Prostate gland (tissue), 2 donors: ENCODE data around the gene RETN.

ENCODE experiments used
- POLR2A ChIP-seq: fragments of 450-650 bp; IDR thresholded peaks from one replicate; pipeline ENCODE4 v1.6.1; 2016; ENCODE audit warnings: antibody characterized with exemption, mild to moderate bottlenecking
- POLR2AphosphoS5 ChIP-seq: sonication (generic); formaldehyde crosslinking; IDR thresholded peaks from one replicate; pipeline ENCODE4 v1.6.1; 2017; ENCODE audit warnings: antibody characterized with exemption
- TF ChIP-seq, protein P1 (sequence below), 4 experiments: fragments of 200-600 bp in 2 of 4; fragments of 450-650 bp in 2 of 4; sonication (generic) in 2 of 4; IDR thresholded peaks; 1 replicate in 3 of 4; 2 replicates in 1 of 4; pipeline ENCODE4 v1.5.1; 2016 to 2019; ENCODE audit warnings: antibody characterized with exemption in 4 of 4, mild to moderate bottlenecking in 2 of 4, moderate library complexity in 2 of 4

DNA sequence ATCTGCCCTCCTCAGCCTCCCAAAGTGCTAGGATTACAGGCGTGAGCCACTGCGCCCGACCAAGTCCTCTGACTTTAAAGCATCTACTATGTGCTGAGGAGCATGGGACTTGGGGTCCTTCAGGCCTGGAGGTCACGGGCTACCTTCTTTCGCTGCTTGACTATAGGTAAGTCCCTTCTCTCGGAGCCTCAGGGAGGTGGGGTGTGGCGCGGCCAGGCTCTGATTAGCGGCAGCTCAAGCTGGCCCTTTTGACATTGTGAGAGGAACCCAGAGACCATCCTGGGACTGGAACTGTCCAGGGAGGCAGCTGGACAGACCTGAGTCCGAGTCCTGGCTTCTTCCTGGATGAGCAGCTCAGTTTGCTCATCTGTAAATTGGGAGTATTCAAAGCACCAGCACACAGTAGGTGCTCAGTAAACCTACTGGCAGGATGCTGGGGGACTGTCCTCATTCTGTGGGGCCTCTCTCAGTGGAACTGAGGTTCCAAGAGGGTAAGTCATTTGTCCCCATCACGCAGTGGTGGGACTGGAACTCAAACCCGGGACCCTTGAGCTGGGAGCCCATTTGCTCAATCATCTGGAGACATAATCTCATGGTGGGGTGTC is 32.3 kb downstream of the RETN start:
- TF ChIP-seq POLR2A: no peak
- TF ChIP-seq, protein P1, sequence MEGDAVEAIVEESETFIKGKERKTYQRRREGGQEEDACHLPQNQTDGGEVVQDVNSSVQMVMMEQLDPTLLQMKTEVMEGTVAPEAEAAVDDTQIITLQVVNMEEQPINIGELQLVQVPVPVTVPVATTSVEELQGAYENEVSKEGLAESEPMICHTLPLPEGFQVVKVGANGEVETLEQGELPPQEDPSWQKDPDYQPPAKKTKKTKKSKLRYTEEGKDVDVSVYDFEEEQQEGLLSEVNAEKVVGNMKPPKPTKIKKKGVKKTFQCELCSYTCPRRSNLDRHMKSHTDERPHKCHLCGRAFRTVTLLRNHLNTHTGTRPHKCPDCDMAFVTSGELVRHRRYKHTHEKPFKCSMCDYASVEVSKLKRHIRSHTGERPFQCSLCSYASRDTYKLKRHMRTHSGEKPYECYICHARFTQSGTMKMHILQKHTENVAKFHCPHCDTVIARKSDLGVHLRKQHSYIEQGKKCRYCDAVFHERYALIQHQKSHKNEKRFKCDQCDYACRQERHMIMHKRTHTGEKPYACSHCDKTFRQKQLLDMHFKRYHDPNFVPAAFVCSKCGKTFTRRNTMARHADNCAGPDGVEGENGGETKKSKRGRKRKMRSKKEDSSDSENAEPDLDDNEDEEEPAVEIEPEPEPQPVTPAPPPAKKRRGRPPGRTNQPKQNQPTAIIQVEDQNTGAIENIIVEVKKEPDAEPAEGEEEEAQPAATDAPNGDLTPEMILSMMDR (IDR thresholded peaks at IDR 0.05): no peak
- TF ChIP-seq POLR2AphosphoS5: no peak
